C4-2B (cell line): Measurements from ENCODE around the gene ZNF296.
A peak's percentile ranks its signal among the peaks of the same experiment; 100 is the strongest.

Experiments
- H3K27ac ChIP-seq: fragments of 450-650 bp; 2 replicates; pipeline ENCODE4 v1.5.1; 2017
- CTCF ChIP-seq: fragments of 450-650 bp; conservative IDR thresholded peaks from 2 replicates; pipeline ENCODE4 v1.5.1; 2017; ENCODE audit warnings: mild to moderate bottlenecking
- ZFX ChIP-seq: fragments of 450-650 bp; IDR thresholded peaks from 2 replicates; pipeline ENCODE4 v1.6.1; 2017

ZNF296 gene

GRCh38 chr19:45097450-45097775 is 21.1 kb upstream of the ZNF296 start:
- TF ChIP-seq CTCF (no peak), ZFX (no peak)
- H3K27ac ChIP-seq = no peak overlapping the region; the same call in 1 of the 2 replicates

GRCh38 chr19:45096700-45097099 is 20.4 kb upstream of the ZNF296 start:
- TF ChIP-seq ZFX = no peak
- TF ChIP-seq CTCF = no peak

GRCh38 chr19:45095496-45096413 is 19.5 kb upstream of the ZNF296 start:
- H3K27ac ChIP-seq = no peak overlapping the region
- TF ChIP-seq ZFX = no peak
- no peak for TF ChIP-seq CTCF

More at GRCh38 chr19:45096700-45097099, 20.4 kb upstream of the ZNF296 start:
- no peak overlapping the region for H3K27ac ChIP-seq

GRCh38 chr19:45094707-45095106 is 18.4 kb upstream of the ZNF296 start:
- no peak overlapping the region for H3K27ac ChIP-seq
- TF ChIP-seq CTCF = no peak
- no peak for TF ChIP-seq ZFX

- TF ChIP-seq CTCF (no peak), ZFX (no peak)
- peak overlapping the region; percentile 83 for H3K27ac ChIP-seq
Measured at GRCh38 chr19:45094137-45094536, 17.9 kb upstream of the ZNF296 start.

GRCh38 chr19:45092747-45093678 is 16.7 kb upstream of the ZNF296 start, which contains the start of gene PPP1R37:
Gene PPP1R37, plus strand, starts transcription at chr19:45093179. Its CDS starts 147 bp downstream, at chr19:45093326.
- no peak for TF ChIP-seq CTCF
- peak; percentile 41; the same call in 1 of the 2 replicates for TF ChIP-seq ZFX
- H3K27ac ChIP-seq = peak within 1 kb of the TSS; percentile 83
